Hepatocyte (in vitro differentiated cells): ENCODE results near the gene KAT14. TPM values are rescaled to one million over a fixed set of nuclear protein-coding genes. Genes with fewer than 3 reads are reported as not detected.
"Not testable (repeated sequence)": the region's sequence is repeated elsewhere in the genome, so short reads cannot be mapped to it uniquely, and the experiment has no call there.

Source experiments
- DNase-seq: peaks from one replicate; pipeline ENCODE4 v3.0.0-alpha.2; 2016; ENCODE audit warnings: low spot score
- H2AFZ ChIP-seq: fragments of 200-600 bp; sonication (generic); 2 replicates; pipeline ENCODE4 v1.6.0; 2016; ENCODE audit warnings: antibody characterized with exemption, mild to moderate bottlenecking
- H3K27ac ChIP-seq: fragments of 200-600 bp; sonication (generic); 2 replicates; pipeline ENCODE4 v1.5.1; 2016; ENCODE audit warnings: mild to moderate bottlenecking
- H3K27me3 ChIP-seq: fragments of 200-600 bp; sonication (generic); 2 replicates; pipeline ENCODE4 v1.6.1; 2016
- H3K36me3 ChIP-seq: fragments of 200-600 bp; sonication (generic); replicated peaks from 2 replicates; pipeline ENCODE4 v1.5.1; 2016; ENCODE audit warnings: low read depth; ENCODE audit not compliant: insufficient read depth
- H3K4me1 ChIP-seq: fragments of 200-600 bp; sonication (generic); 2 replicates; pipeline ENCODE4 v1.5.1; 2016; ENCODE audit warnings: mild to moderate bottlenecking, moderate library complexity; ENCODE audit not compliant: insufficient read depth
- H3K4me2 ChIP-seq: fragments of 200-600 bp; sonication (generic); 2 replicates; pipeline ENCODE4 v1.6.0; 2016
- H3K4me3 ChIP-seq: fragments of 200-600 bp; sonication (generic); 2 replicates; pipeline ENCODE4 v1.5.1; 2016; ENCODE audit warnings: mild to moderate bottlenecking
- H3K79me2 ChIP-seq: fragments of 200-600 bp; sonication (generic); 2 replicates; pipeline ENCODE4 v1.6.0; 2017; ENCODE audit warnings: mild to moderate bottlenecking
- H3K9me2 ChIP-seq: fragments of 200-600 bp; sonication (generic); replicated peaks from 2 replicates; pipeline ENCODE4 v1.6.0; 2017; ENCODE audit warnings: mild to moderate bottlenecking; ENCODE audit not compliant: insufficient read depth
- H3K9me3 ChIP-seq: fragments of 200-600 bp; sonication (generic); 2 replicates; pipeline ENCODE4 v1.5.1; 2016; ENCODE audit warnings: low read depth, mild to moderate bottlenecking
- H4K20me1 ChIP-seq: fragments of 200-600 bp; sonication (generic); 2 replicates; pipeline ENCODE4 v1.6.0; 2016; ENCODE audit warnings: mild to moderate bottlenecking; ENCODE audit not compliant: insufficient read depth, poor library complexity, severe bottlenecking
- EZH2 ChIP-seq: fragments of 200-600 bp; sonication (generic); IDR thresholded peaks from 2 replicates; pipeline ENCODE4 v1.6.1; 2016; ENCODE audit warnings: antibody characterized with exemption, mild to moderate bottlenecking, borderline replicate concordance
- EZH2phosphoT487 ChIP-seq: fragments of 200-600 bp; sonication (generic); IDR thresholded peaks from one replicate; pipeline ENCODE4 v1.6.1; 2018; ENCODE audit warnings: antibody characterized with exemption, mild to moderate bottlenecking, low read depth, moderate library complexity; ENCODE audit not compliant: unreplicated experiment, severe bottlenecking
- WGBS: methylation state at CpG from one replicate; pipeline ENCODE4 v1.1.6; 2016; ENCODE audit warnings: low lambda C conversion rate; ENCODE audit errors: missing lambda C conversion rate; 5-methylcytosine and 5-hydroxymethylcytosine counted together
- polyA plus RNA-seq: library from polyadenylated mRNA; unstranded; fragments of >200 nt; fragmentation: Nextera tagmentation; extraction: Ambion mirVana; gene quantifications from 2 replicates; pipeline ENCODE4 v1.2.1, GENCODE V29; 2016
- total RNA-seq: library from RNA; depleted of rRNA; stranded (reverse); fragments of >200 nt; gene quantifications from 2 replicates; pipeline ENCODE4 v1.2.3, GENCODE V29; 2014
- TF ChIP-seq, protein P1 (sequence below): fragments of 200-600 bp; sonication (generic); IDR thresholded peaks from 2 replicates; pipeline ENCODE4 v1.5.1; 2016; ENCODE audit warnings: antibody characterized with exemption, mild to moderate bottlenecking; ENCODE audit not compliant: poor library complexity

The KAT14 gene
- total and polyA plus RNA-seq, 2 experiments from 2014 or later, result 12.3 to 20.6 TPM

DNA sequence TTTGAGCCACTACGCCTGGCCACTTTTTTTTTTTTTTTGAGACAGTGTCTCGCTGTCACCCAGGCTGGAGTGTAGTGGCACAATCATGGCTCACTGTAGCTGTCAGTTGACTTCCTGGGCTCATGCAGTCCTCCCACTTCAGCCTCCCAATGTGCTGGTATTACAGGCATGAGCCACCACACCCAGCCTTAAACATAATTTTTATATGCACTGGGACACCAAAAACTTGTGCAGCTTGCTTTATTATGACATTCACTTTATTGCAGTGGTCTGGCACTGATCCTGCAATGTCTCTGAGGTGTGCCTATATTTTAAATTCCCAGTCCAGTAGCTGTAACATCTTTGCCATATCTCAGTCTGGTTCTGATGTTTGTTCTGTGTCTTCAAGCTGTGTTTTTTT lies 34.7 kb downstream of the KAT14 start:
- no peak overlapping the region for H3K4me2 ChIP-seq
- H3K4me3 ChIP-seq, result no peak overlapping the region
- H3K27ac ChIP-seq, result no peak overlapping the region
- no peaks in the 10 kb centered on the region for H4K20me1 ChIP-seq
- H3K27me3 ChIP-seq, result no peaks in the 10 kb centered on the region
- TF ChIP-seq, protein P1, sequence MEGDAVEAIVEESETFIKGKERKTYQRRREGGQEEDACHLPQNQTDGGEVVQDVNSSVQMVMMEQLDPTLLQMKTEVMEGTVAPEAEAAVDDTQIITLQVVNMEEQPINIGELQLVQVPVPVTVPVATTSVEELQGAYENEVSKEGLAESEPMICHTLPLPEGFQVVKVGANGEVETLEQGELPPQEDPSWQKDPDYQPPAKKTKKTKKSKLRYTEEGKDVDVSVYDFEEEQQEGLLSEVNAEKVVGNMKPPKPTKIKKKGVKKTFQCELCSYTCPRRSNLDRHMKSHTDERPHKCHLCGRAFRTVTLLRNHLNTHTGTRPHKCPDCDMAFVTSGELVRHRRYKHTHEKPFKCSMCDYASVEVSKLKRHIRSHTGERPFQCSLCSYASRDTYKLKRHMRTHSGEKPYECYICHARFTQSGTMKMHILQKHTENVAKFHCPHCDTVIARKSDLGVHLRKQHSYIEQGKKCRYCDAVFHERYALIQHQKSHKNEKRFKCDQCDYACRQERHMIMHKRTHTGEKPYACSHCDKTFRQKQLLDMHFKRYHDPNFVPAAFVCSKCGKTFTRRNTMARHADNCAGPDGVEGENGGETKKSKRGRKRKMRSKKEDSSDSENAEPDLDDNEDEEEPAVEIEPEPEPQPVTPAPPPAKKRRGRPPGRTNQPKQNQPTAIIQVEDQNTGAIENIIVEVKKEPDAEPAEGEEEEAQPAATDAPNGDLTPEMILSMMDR, result no peak
- TF ChIP-seq EZH2 (no peak), EZH2phosphoT487 (no peak)
- H3K9me2 ChIP-seq, result no peaks in the 10 kb centered on the region
- H3K36me3 ChIP-seq, result peaks cover 5% of the 10 kb centered on the region
- H3K79me2 ChIP-seq, result peaks cover 55% of the 10 kb centered on the region
- no peaks in the 10 kb centered on the region for H3K9me3 ChIP-seq
- no peaks in the 10 kb centered on the region for H3K4me1 ChIP-seq
- H2AFZ ChIP-seq, result no peak overlapping the region
- WGBS, result 100% methylated on average over 2 of the region's 2 CpGs
- no peak for DNase-seq

DNA sequence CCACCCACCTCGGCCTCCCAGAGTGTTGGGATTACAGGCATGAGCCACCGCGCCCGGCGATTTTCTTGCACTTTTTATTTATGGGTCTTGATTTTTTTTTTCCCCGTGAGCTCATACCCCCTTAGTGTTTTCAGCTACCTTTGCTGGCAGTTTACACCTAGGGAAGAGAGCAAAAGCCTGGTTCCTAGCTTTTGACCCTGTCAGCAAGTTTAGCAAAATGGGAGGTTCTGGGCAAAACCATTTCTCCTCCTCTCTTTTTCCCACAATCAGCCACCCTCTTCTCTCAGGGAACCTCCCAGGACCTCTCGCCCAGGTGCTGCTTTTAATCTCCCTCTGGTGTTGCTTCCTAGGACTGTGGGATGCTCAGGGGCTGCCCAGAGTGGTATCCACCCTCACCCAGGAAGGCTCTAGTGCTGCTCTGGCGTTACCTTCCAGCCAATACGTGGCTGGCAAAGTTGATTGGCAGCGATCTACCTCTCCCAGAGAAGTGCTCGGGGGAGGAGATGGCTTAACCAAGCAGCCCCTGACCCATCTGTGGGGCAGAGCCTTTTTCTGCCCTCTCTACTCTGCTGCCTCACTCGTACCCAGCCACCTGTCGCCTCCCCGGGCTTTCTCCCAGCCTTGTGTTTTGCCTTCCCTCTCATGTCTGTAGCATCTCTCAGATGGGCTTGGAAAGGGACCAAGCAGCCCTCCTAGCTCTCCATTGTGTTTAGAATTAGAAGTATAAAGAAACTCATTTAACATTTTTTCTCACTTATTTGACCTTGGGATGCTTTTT lies 37.4 kb downstream of the KAT14 start:
- 97% methylated on average over 14 of the region's 14 CpGs for WGBS
- no peak for DNase-seq
- H3K27me3 ChIP-seq, result no peaks in the 10 kb centered on the region

DNA sequence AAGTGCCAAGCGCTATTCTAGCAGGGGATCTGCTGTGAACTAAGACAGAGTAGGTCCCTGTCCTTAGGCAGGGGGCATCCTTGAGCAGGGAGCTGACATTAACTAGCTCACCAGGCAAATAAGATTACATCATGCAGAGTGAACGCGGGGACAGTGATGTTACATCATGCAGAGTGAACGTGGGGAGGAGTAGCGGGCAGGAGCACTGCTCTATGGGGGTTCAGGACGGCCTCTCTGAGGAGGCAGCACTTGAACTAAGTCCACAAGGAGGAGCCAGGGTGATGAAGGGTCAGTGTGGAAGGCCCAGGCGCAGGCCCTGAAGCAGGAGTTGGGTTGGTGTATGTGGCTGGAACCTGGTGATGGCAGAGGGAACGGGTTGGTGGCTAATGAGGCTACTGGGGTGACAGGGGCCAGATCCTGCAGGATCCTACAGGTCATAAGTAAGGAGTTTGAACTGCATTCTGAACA lies 38.7 kb downstream of the KAT14 start:
- 71% methylated on average over 8 of the region's 8 CpGs for WGBS
- no peak overlapping the region for H2AFZ ChIP-seq
- no peaks in the 10 kb centered on the region for H3K4me1 ChIP-seq
- H3K4me2 ChIP-seq, result no peak overlapping the region
- H3K36me3 ChIP-seq, result no peaks in the 10 kb centered on the region
- no peaks in the 10 kb centered on the region for H3K27me3 ChIP-seq
- no peaks in the 10 kb centered on the region for H4K20me1 ChIP-seq
- peaks cover 26% of the 10 kb centered on the region for H3K79me2 ChIP-seq
- H3K27ac ChIP-seq, result no peak overlapping the region
- no peaks in the 10 kb centered on the region for H3K9me3 ChIP-seq
- H3K9me2 ChIP-seq, result no peaks in the 10 kb centered on the region
- no peak for DNase-seq
- TF ChIP-seq EZH2phosphoT487, result no peak
- TF ChIP-seq, protein P1, result no peak
- no peak for TF ChIP-seq EZH2
- H3K4me3 ChIP-seq, result no peak overlapping the region

More for the DNA sequence above, 37.4 kb downstream of the KAT14 start:
- H4K20me1 ChIP-seq, result no peaks in the 10 kb centered on the region
- no peaks in the 10 kb centered on the region for H3K9me2 ChIP-seq
- no peak overlapping the region for H3K4me3 ChIP-seq
- H3K27ac ChIP-seq, result no peak overlapping the region
- no peaks in the 10 kb centered on the region for H3K9me3 ChIP-seq
- H3K79me2 ChIP-seq, result peaks cover 30% of the 10 kb centered on the region
- H3K4me1 ChIP-seq, result no peaks in the 10 kb centered on the region
- no peaks in the 10 kb centered on the region for H3K36me3 ChIP-seq
- H2AFZ ChIP-seq, result no peak overlapping the region
- no peak overlapping the region for H3K4me2 ChIP-seq
- TF ChIP-seq EZH2phosphoT487, result no peak
- TF ChIP-seq EZH2, result no peak
- TF ChIP-seq, protein P1, result no peak

DNA sequence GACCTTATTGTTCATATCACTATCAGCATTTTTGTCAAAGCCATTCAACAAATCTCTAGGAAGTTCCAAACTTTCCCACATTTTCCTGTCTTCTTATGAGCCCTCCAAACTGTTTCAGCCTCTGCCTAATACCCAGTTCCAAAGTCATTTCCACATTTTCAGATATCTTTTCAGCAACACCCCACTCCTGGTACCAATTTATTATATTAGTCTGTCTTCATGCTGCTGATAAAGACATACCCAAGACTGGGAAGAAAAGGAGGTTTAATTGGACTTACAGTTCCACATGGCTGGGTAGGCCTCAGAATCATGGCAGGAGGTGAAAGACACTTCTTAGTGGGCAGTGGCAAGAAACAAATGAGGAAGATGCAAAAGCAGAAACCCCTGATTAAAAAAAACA lies 42.7 kb downstream of the KAT14 start:
- not testable (repeated sequence) for H2AFZ ChIP-seq, H3K79me2 ChIP-seq, DNase-seq, H3K9me2 ChIP-seq, H3K36me3 ChIP-seq, H3K4me3 ChIP-seq, H3K27ac ChIP-seq, H4K20me1 ChIP-seq, H3K9me3 ChIP-seq, H3K4me2 ChIP-seq, H3K27me3 ChIP-seq, H3K4me1 ChIP-seq
